GM18870 (cell line): ENCODE measurements around the gene SORT1.
"Not testable (repeated sequence)": the region's sequence is repeated elsewhere in the genome, so short reads cannot be mapped to it uniquely, and the experiment has no call there.

ENCODE experiments used
- ATAC-seq: cut with Tn5 transposase; IDR thresholded peaks from one replicate; pipeline ENCODE4 v1.9.1; 2021; ENCODE audit warnings: moderate library complexity; ENCODE audit not compliant: unreplicated experiment

SORT1 gene

GRCh38 chr1:109383087-109383779, 14.5 kb downstream of the SORT1 start:
- ATAC-seq: no peak

DNA sequence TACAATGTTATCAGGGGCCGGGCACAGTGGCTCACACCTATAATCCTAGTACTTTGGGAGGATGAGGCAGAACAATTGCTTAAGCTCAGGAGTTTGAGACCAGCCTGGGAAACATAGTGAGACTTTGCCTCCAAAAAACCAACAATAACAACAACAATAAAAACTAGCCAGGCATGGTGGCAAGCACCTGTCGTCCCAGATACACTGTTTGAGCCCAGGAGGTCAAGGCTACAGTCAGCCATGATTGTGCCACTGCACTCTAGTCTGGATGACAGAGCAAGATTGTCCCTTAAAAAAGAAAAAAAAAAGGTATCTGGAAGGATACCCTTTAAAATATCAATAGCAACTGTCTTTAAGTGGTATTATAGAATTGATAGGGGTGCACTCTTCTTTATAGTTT, 16.1 kb downstream of the SORT1 start:
- ATAC-seq: no peak

- no peak for ATAC-seq
Measured at GRCh38 chr1:109379907-109380306, 17.8 kb downstream of the SORT1 start.

- no peak for ATAC-seq
Measured at GRCh38 chr1:109379422-109379821, 18.3 kb downstream of the SORT1 start.

- no peak for ATAC-seq
Measured at GRCh38 chr1:109377698-109378097, 20.0 kb downstream of the SORT1 start.

DNA sequence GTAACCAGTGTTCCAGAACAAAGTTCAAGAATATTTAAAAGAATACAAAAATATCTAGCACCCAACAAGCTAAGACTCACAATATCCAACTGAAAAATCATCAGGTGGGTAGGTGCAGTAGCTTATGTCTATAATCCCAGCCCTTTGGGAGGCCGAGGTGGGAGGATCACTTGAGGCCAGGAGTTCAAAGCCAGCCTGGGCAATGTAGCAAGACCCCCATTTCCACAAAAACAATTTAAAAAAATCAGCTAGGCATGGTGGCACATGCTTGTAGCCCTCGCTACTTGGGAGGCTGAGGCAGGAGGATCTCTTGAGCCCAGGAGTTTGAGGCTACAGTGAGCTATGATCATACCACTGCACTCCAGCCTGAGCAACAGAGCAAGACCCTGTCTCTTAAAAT, 24.0 kb downstream of the SORT1 start:
- ATAC-seq: not testable (repeated sequence)

GRCh38 chr1:109373126-109373525, 24.6 kb downstream of the SORT1 start:
- ATAC-seq: no peak

DNA sequence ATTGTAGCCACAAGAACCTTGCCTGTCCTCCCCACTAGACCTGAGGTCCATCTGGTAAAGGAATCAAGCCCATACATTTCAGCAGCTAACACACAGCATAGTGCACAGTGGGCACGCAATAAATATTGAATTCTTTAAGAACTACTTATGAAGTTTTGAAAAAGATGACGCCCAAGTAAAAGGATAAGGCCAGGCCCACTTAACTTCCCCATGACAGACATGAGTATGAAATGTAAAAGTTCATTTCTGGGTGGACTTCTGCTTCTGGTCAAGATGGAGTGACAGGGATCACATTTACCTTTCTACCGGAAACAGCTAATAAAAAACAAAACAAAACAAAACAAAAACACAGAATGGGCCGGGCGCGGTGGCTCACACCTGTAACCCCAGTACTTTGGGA, 25.4 kb downstream of the SORT1 start:
- no peak for ATAC-seq

- no peak for ATAC-seq
Measured at GRCh38 chr1:109371341-109371739, 26.4 kb downstream of the SORT1 start.

DNA sequence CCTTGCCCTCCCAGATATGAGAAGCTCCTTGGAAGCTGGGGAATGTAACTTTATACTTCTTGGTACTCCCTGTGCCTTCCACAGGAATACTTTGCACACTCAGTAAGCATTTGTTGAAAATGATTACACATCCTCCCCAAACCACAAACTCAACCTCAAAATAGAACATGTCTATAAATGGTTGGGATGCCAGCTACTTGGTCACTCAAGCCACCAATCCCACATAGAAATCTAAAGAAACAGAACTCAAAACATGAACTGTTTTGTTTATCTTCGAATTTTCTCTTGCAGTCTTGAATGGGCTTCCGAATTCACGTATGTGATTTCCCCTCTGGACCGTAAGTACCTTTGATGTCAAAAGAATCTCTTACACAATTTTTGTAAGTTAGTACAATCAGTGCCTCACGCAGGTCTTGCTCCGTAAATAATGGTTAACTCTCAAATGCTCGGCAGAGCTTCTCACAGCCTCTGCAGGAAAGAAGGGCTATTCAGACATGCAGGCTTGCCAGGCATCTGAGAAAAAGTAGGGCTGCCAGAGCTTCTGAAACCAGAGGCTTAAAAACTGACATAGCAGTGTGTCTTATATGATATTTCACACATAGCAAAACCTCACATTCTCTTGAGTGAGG, 26.9 kb downstream of the SORT1 start:
- no peak for ATAC-seq

DNA sequence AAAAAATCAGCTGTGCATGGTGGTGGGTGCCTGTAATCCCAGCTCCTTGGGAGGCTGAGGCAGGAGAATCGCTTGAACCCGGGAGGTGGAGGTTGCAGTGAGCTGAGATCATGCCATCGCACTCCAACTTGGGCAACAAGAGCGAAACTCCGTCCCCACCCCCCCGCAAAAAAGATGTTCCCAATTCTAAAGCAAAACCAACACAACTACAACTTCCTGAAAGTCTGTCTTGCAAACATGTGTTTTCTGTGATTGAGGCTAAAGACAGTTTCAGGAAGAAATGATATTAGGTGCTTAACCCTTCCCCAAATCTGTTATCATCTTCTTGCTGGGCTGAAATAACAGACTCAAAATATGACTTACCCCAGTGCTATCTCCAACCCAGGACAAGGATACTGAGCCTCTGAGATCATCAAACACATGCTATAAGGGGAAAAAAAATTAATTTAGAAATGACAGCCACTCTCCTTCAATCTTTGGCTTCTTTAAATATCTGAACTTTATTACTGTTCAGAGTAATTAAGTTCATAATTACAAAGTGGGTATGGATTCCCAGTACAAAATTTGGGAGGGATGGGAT, 28.5 kb downstream of the SORT1 start:
- no peak for ATAC-seq

- no peak for ATAC-seq
Measured at GRCh38 chr1:109368464-109368863, 29.3 kb downstream of the SORT1 start.

- ATAC-seq: no peak
Measured at GRCh38 chr1:109367626-109368025, 30.1 kb downstream of the SORT1 start.

DNA sequence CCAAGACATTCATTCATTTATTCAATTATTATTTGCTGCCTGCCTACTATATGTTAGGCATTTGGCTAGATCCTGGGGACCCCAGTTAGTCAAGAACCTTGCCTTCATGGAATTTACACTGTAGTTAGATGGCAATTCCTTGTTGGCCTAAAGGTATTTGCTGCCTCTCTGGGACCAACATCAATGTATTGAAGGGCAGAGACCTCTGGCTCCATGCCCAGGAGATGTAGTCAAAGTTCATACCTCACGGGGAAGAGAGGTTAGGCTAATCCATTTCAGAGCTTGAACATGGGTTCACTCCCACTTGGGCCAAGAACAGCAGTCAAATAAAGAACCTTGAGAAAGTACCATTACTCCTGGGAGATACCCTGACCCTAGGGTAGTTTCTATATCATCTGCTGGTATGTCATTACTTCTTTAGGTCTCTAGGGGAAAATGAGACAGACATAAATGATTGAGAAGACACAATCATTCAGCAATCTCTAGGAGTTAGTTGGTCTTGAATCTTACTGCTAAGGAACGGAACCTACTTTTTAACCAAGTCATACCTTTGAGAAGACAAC, 32.0 kb downstream of the SORT1 start:
- no peak for ATAC-seq

DNA sequence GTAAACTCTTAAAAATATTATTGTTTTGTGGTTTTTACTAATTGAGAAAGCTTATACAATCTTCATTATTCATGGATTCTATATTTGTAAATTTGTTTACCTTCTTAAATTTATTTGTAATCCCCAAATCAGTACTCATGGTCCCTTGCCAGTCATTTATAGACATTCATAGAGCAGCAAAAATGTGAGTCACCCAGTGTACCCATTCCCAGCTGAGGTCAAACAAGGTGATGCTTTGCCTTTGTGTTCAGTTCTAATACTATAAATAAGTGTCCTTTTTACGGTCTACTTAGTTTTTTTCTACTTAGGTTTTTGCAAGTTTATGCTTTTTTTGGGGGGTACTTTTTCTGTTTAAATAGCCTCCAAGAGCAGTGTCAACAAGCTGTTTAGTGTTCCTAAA, 36.1 kb downstream of the SORT1 start:
- ATAC-seq: no peak

DNA sequence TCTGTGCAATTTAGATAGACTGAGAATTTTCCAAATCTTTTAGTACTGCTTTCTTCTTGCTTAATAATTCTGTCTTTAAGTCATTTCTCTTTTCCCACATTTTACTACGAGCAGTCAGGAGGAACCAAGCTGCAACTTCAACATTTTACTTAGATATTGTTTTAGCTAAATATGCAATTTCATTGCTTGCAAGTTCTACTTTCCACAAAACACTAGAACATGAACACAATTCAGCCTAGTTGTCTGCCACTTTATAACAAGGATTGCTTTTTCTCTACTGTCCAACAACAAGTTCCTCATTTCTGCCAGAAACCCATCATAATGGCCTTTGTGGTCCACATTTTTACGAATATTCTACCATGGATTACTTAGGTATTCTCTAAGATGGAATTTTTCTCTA, 36.6 kb downstream of the SORT1 start:
- no peak for ATAC-seq

DNA sequence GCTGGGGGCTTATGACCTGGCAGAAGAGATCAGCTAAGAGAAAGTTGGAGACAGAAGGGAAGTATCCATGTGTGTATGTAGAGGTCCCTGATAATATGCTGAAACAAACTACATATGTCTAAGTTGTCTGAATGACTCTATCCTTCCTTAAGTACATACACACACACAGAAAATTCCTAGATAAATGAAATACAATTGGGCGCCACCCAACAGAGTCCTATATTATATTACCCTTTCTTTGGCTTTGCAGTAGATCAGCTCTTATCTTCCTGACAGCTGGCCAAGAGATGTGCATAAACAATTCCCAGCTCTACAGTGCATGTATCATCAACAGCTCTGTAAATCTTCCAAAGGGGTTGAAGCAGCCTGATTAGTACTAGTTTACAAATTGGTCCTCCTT, 40.1 kb downstream of the SORT1 start:
- ATAC-seq: no peak

DNA sequence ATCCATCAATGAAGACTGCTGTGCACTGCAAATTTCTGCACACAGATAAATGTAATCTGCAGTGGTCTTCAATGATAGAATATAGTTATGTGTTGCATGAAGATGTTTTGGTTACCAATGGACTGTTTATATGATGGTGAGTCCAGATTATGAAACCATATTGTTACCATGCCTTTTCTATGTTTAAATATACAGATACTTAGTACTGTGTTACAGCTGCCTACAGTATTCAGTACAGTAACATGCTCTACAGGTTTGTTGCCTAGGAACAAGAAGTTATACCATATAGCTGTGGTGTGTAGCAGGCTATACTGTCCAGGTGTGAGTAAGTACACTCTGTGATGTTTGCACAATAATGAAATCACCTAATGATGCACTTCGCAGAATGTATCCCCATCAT, 40.8 kb downstream of the SORT1 start:
- no peak for ATAC-seq

DNA sequence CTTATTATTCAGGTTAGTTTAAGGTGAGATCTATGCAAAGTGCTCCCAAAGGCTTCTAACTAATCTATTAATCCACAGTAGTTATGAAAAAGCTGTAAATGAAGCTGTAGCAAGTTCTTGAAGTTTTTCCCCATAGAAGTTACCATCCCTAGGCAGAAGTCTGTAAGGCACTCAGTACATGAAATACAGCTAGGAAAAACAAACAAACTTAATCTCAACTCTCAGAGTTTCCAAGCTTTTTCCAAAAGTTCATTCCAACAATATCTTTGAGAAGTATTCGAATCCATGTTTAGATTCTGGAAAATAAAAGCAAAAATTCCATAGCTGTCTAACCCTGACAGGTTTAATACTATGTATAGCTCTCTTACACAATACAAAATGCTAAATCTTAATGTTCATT, 41.2 kb downstream of the SORT1 start:
- no peak for ATAC-seq

- ATAC-seq: no peak
Measured at GRCh38 chr1:109354929-109355328, 42.8 kb downstream of the SORT1 start.

- no peak for ATAC-seq
Measured at GRCh38 chr1:109351457-109351856, 46.3 kb downstream of the SORT1 start.

DNA sequence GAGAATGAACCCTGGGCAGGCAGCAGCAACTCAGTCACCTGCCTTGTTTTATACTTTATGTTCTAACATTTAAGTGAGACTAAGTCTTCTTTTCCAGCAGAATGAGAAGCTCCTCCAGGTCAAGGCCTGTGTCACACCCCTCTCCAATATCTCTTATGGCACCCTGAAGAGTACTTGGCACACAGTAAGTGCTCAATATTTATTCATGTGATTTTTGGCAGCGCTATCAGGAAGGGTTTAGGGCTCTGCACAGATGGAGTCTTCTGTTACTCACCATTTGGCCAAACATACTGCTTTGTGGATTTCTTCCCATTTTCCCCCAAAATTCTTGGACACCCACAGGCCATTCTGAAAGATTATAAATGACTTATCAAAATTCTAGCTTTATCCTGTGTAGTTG, 47.1 kb downstream of the SORT1 start:
- ATAC-seq: no peak
